Lower leg skin (tissue), 3 donors: ENCODE measurements around the gene PDE9A.

Experiments
- POLR2A ChIP-seq, 2 donors: fragments of 450-650 bp; IDR thresholded peaks; one replicate each; pipeline ENCODE4 v1.6.1; 2016 to 2017; ENCODE audit warnings: antibody characterized with exemption in 2 of 2, mild to moderate bottlenecking in 1 of 2, moderate library complexity in 1 of 2
- TF ChIP-seq, protein P1 (sequence below), 3 donors: fragments of 450-650 bp; IDR thresholded peaks; one replicate each; pipeline ENCODE4 v1.5.1; 2016; ENCODE audit warnings: antibody characterized with exemption in 3 of 3, mild to moderate bottlenecking in 3 of 3, moderate library complexity in 2 of 3

DNA sequence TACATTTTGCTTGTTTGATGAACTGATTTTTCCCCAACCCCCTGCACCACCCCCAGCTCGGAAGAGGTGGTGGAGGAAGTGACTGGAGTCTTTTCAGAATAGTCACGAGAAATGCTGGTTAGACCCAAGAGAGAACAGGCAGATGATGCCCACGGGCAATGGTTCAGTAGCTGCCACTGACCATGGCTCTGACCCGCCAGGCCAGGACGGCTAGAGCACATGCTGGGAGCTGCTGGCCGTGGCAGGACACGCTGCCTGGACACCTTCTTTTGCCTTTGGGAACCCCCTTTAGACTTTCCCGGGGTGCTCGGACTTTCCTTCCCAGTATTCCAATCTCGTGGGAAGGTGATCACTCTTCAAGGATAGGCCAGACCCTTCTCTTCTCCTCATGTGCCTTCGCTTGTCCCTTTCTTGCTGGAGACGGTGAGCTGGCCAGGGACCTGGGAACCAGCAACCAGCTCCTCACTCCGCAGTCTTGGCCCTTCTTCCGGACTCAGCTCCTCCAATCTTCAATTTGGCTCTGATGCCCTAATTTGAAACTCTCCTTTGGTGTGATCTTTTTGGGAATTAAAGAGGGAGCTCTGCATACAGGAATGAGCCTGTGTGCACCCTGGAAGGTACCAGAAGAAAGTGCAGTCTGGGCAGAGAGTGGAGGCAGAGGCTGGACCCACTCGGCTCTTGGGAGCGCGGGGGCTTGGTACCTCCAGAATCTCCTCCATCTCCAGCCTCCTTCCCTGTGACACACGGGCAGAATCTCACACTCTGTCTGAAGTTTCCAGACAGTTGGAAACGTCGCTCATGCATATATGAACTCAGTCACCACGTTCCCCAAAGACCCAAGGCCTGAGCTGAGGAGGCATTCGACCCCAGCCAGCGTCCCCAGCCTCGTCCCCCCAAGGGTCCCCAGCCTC is 4.0 kb upstream of the PDE9A start:
- TF ChIP-seq, protein P1, sequence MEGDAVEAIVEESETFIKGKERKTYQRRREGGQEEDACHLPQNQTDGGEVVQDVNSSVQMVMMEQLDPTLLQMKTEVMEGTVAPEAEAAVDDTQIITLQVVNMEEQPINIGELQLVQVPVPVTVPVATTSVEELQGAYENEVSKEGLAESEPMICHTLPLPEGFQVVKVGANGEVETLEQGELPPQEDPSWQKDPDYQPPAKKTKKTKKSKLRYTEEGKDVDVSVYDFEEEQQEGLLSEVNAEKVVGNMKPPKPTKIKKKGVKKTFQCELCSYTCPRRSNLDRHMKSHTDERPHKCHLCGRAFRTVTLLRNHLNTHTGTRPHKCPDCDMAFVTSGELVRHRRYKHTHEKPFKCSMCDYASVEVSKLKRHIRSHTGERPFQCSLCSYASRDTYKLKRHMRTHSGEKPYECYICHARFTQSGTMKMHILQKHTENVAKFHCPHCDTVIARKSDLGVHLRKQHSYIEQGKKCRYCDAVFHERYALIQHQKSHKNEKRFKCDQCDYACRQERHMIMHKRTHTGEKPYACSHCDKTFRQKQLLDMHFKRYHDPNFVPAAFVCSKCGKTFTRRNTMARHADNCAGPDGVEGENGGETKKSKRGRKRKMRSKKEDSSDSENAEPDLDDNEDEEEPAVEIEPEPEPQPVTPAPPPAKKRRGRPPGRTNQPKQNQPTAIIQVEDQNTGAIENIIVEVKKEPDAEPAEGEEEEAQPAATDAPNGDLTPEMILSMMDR (IDR thresholded peaks at IDR 0.05): no peak
- no peak for TF ChIP-seq POLR2A (IDR thresholded peaks at IDR 0.05)
